Hepatocyte (in vitro differentiated cells): ENCODE data around the gene SETDB2. TPM values are rescaled to one million over a fixed set of nuclear protein-coding genes. Genes with fewer than 3 reads are reported as not detected.
A peak's percentile ranks its signal among the peaks of the same experiment; 100 is the strongest.

Source experiments
- DNase-seq: peaks from one replicate; pipeline ENCODE4 v3.0.0-alpha.2; 2016; ENCODE audit warnings: low spot score
- H2AFZ ChIP-seq: fragments of 200-600 bp; sonication (generic); 2 replicates; pipeline ENCODE4 v1.6.0; 2016; ENCODE audit warnings: antibody characterized with exemption, mild to moderate bottlenecking
- H3K27ac ChIP-seq: fragments of 200-600 bp; sonication (generic); 2 replicates; pipeline ENCODE4 v1.5.1; 2016; ENCODE audit warnings: mild to moderate bottlenecking
- H3K27me3 ChIP-seq: fragments of 200-600 bp; sonication (generic); 2 replicates; pipeline ENCODE4 v1.6.1; 2016
- H3K36me3 ChIP-seq: fragments of 200-600 bp; sonication (generic); replicated peaks from 2 replicates; pipeline ENCODE4 v1.5.1; 2016; ENCODE audit warnings: low read depth; ENCODE audit not compliant: insufficient read depth
- H3K4me1 ChIP-seq: fragments of 200-600 bp; sonication (generic); 2 replicates; pipeline ENCODE4 v1.5.1; 2016; ENCODE audit warnings: mild to moderate bottlenecking, moderate library complexity; ENCODE audit not compliant: insufficient read depth
- H3K4me2 ChIP-seq: fragments of 200-600 bp; sonication (generic); 2 replicates; pipeline ENCODE4 v1.6.0; 2016
- H3K4me3 ChIP-seq: fragments of 200-600 bp; sonication (generic); 2 replicates; pipeline ENCODE4 v1.5.1; 2016; ENCODE audit warnings: mild to moderate bottlenecking
- H3K79me2 ChIP-seq: fragments of 200-600 bp; sonication (generic); 2 replicates; pipeline ENCODE4 v1.6.0; 2017; ENCODE audit warnings: mild to moderate bottlenecking
- H3K9me2 ChIP-seq: fragments of 200-600 bp; sonication (generic); replicated peaks from 2 replicates; pipeline ENCODE4 v1.6.0; 2017; ENCODE audit warnings: mild to moderate bottlenecking; ENCODE audit not compliant: insufficient read depth
- H3K9me3 ChIP-seq: fragments of 200-600 bp; sonication (generic); 2 replicates; pipeline ENCODE4 v1.5.1; 2016; ENCODE audit warnings: low read depth, mild to moderate bottlenecking
- H4K20me1 ChIP-seq: fragments of 200-600 bp; sonication (generic); 2 replicates; pipeline ENCODE4 v1.6.0; 2016; ENCODE audit warnings: mild to moderate bottlenecking; ENCODE audit not compliant: insufficient read depth, poor library complexity, severe bottlenecking
- EZH2 ChIP-seq: fragments of 200-600 bp; sonication (generic); IDR thresholded peaks from 2 replicates; pipeline ENCODE4 v1.6.1; 2016; ENCODE audit warnings: antibody characterized with exemption, mild to moderate bottlenecking, borderline replicate concordance
- EZH2phosphoT487 ChIP-seq: fragments of 200-600 bp; sonication (generic); IDR thresholded peaks from one replicate; pipeline ENCODE4 v1.6.1; 2018; ENCODE audit warnings: antibody characterized with exemption, mild to moderate bottlenecking, low read depth, moderate library complexity; ENCODE audit not compliant: unreplicated experiment, severe bottlenecking
- WGBS: methylation state at CpG from one replicate; pipeline ENCODE4 v1.1.6; 2016; ENCODE audit warnings: low lambda C conversion rate; ENCODE audit errors: missing lambda C conversion rate; 5-methylcytosine and 5-hydroxymethylcytosine counted together
- polyA plus RNA-seq: library from polyadenylated mRNA; unstranded; fragments of >200 nt; fragmentation: Nextera tagmentation; extraction: Ambion mirVana; gene quantifications from 2 replicates; pipeline ENCODE4 v1.2.1, GENCODE V29; 2016
- total RNA-seq: library from RNA; depleted of rRNA; stranded (reverse); fragments of >200 nt; gene quantifications from 2 replicates; pipeline ENCODE4 v1.2.3, GENCODE V29; 2014
- TF ChIP-seq, protein P1 (sequence below): fragments of 200-600 bp; sonication (generic); IDR thresholded peaks from 2 replicates; pipeline ENCODE4 v1.5.1; 2016; ENCODE audit warnings: antibody characterized with exemption, mild to moderate bottlenecking; ENCODE audit not compliant: poor library complexity

SETDB2 gene
- total and polyA plus RNA-seq, 2 experiments from 2014 or later, result 8.9 to 14.5 TPM

DNA sequence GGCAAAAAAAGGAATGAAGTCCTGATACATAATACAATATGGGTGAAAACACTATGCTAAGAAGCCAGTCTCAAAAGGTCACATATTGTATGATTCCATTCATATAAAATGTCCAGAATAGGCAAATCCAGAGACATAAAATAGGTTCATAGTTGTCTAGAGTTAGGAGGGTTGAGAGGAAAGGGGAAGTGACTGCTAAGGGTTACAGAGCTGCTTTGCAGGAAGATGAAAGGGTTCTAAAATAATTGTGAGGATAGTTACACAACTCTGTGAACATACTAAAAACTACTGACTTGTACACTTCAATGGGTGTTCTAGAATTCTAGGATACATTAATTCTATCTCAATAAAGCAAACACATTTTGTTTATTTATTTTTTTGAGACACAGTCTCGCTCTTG is 25.9 kb upstream of the SETDB2 start:
- Histone ChIP-seq H3K4me1 (no peaks in the 10 kb centered on the region), H3K9me3 (no peaks in the 10 kb centered on the region), H4K20me1 (no peaks in the 10 kb centered on the region), H3K27me3 (no peaks in the 10 kb centered on the region), H3K4me2 (no peak overlapping the region), H3K4me3 (no peak overlapping the region), H3K36me3 (no peaks in the 10 kb centered on the region), H3K9me2 (no peaks in the 10 kb centered on the region), H2AFZ (no peak overlapping the region), H3K27ac (no peak overlapping the region), H3K79me2 (no peaks in the 10 kb centered on the region)
- no peak for DNase-seq
- TF ChIP-seq, protein P1, sequence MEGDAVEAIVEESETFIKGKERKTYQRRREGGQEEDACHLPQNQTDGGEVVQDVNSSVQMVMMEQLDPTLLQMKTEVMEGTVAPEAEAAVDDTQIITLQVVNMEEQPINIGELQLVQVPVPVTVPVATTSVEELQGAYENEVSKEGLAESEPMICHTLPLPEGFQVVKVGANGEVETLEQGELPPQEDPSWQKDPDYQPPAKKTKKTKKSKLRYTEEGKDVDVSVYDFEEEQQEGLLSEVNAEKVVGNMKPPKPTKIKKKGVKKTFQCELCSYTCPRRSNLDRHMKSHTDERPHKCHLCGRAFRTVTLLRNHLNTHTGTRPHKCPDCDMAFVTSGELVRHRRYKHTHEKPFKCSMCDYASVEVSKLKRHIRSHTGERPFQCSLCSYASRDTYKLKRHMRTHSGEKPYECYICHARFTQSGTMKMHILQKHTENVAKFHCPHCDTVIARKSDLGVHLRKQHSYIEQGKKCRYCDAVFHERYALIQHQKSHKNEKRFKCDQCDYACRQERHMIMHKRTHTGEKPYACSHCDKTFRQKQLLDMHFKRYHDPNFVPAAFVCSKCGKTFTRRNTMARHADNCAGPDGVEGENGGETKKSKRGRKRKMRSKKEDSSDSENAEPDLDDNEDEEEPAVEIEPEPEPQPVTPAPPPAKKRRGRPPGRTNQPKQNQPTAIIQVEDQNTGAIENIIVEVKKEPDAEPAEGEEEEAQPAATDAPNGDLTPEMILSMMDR, result no peak
- TF ChIP-seq EZH2 (no peak), EZH2phosphoT487 (no peak)
- WGBS, result 95% methylated on average over 1 of the region's 1 CpG

DNA sequence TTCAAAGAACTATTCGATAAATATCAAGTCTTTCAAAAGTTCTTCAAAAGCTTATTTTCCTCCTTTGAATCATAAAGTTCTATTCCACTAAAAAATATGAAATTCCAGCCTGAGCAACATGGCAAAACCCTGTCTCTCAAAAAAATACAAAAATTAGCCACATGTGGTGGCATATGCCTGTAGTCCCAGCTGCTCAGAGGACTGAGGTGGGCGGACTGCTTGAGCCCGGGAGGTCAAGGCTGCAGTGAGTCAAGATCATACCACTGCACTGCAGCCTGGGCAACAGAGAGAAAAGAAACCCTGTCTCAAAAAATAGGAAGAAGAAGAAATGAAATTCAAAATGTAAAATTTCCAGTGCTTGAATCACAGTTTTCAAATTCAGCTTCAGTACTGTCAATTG is 24.8 kb upstream of the SETDB2 start:
- 72% methylated on average over 3 of the region's 3 CpGs for WGBS
- Histone ChIP-seq H3K4me3 (no peak overlapping the region), H3K4me2 (no peak overlapping the region), H3K9me2 (no peaks in the 10 kb centered on the region), H2AFZ (no peak overlapping the region), H4K20me1 (no peaks in the 10 kb centered on the region), H3K36me3 (no peaks in the 10 kb centered on the region), H3K27ac (no peak overlapping the region), H3K9me3 (no peaks in the 10 kb centered on the region), H3K4me1 (no peaks in the 10 kb centered on the region), H3K79me2 (no peaks in the 10 kb centered on the region), H3K27me3 (no peaks in the 10 kb centered on the region)
- TF ChIP-seq EZH2 (no peak), EZH2phosphoT487 (no peak)
- TF ChIP-seq, protein P1, result no peak
- DNase-seq, result no peak

DNA sequence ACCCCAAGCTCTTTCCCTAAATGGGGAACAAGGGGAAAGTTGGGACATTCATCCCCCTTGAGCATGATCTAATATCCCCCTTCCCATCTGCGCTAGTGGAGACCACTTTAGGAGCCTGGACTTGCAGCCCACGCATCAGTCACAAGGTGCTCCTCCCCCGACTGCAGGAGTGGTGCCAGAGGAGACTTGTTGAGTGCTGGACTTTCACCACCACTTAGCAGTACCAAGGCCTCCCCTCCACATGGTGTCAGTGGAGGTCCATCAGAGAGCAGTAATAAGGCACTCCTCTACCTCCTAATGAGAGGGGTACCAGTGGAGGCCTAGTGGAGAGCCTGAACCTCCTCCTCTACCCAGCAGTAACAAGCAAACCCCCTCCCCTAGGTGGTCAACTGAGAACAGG is 22.7 kb upstream of the SETDB2 start:
- Histone ChIP-seq H3K27me3 (no peaks in the 10 kb centered on the region), H3K4me3 (no peak overlapping the region), H3K36me3 (no peaks in the 10 kb centered on the region), H3K27ac (no peak overlapping the region), H2AFZ (no peak overlapping the region), H3K9me3 (no peaks in the 10 kb centered on the region), H3K4me1 (no peaks in the 10 kb centered on the region), H3K4me2 (no peak overlapping the region), H4K20me1 (no peaks in the 10 kb centered on the region), H3K9me2 (no peaks in the 10 kb centered on the region), H3K79me2 (no peaks in the 10 kb centered on the region)
- 91% methylated on average over 3 of the region's 3 CpGs for WGBS
- peak; percentile 19 for DNase-seq
- TF ChIP-seq, protein P1, result peak; percentile 8
- no peak for TF ChIP-seq EZH2phosphoT487

DNA sequence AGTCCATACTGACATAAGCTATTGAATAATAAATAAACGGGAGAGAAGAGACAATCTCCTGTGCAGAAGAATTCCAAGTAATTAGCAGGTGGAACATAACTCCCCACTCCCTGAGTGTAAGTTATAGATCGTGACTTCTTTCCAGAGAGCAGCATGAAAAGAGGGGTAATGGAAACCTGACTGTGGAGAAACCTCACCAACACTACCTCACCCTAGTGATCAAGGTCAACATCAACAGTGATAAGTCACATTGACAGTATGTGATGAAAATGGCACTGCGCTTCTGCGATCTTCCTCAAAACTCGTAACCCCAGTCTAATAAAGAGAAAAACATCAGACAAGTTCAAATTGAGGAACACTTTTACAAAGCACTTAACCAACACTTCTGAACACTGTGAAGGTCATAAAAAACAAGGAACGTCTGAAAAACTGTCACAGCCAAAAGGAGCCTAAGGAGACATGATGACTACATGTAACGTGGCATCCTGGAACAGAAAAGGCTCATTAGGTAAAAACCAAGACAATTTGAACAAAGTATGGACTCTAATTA is 20.0 kb upstream of the SETDB2 start:
- H3K27ac ChIP-seq, result no peak overlapping the region
- TF ChIP-seq, protein P1, result no peak
- TF ChIP-seq EZH2, result no peak
- no peak for TF ChIP-seq EZH2phosphoT487
- WGBS, result 93% methylated on average over 7 of the region's 7 CpGs
- H3K9me3 ChIP-seq, result no peaks in the 10 kb centered on the region
- no peaks in the 10 kb centered on the region for H3K79me2 ChIP-seq
- no peaks in the 10 kb centered on the region for H3K9me2 ChIP-seq
- no peak overlapping the region for H2AFZ ChIP-seq
- no peaks in the 10 kb centered on the region for H3K4me1 ChIP-seq
- H4K20me1 ChIP-seq, result no peaks in the 10 kb centered on the region
- H3K27me3 ChIP-seq, result no peaks in the 10 kb centered on the region
- DNase-seq, result no peak
- H3K4me3 ChIP-seq, result no peak overlapping the region
- no peaks in the 10 kb centered on the region for H3K36me3 ChIP-seq
- no peak overlapping the region for H3K4me2 ChIP-seq
